MCF 10A (cell line): ENCODE data around the gene PM20D2. TPM values are rescaled to one million over a fixed set of nuclear protein-coding genes. Genes with fewer than 3 reads are reported as not detected.
A peak's percentile ranks its signal among the peaks of the same experiment; 100 is the strongest.

ENCODE experiments used
- BruUV-seq: library from RNA; stranded (reverse); fragments of 400-500 nt; replicated peaks from 2 replicates; lab custom pipeline; 2021; lab: Mats Ljungman, UMichigan
- CTCF ChIA-PET: fragments of 300-600 bp; sonication (Branson Sonifier 250); formaldehyde crosslinking; extraction: SDS; loops from one replicate; lab custom pipeline; 2021; ENCODE audit warnings: antibody characterized with exemption, inconsistent platforms; lab: Yijun Ruan, JAX
- POLR2A ChIA-PET: fragments of 300-600, 350-650 bp; sonication (Branson Sonifier 250); formaldehyde crosslinking; extraction: SDS; loops from one replicate; lab custom pipeline; 2020; ENCODE audit warnings: antibody characterized with exemption, inconsistent platforms; lab: Yijun Ruan, JAX
- DNase-seq: peaks from one replicate; pipeline ENCODE4 v3.0.0-alpha.2; 2018; ENCODE audit not compliant: unreplicated experiment
- H3K27ac Mint-ChIP-seq: one replicate; pipeline ENCODE4 v1.8.0; 2022; ENCODE audit warnings: mild to moderate bottlenecking, low read depth, mixed read lengths; ENCODE audit not compliant: unreplicated experiment
- H3K27me3 Mint-ChIP-seq: one replicate; pipeline ENCODE4 v1.8.0; 2022; ENCODE audit warnings: mixed read lengths; ENCODE audit not compliant: insufficient read depth, unreplicated experiment
- H3K36me3 Mint-ChIP-seq: one replicate; pipeline ENCODE4 v1.8.0; 2022; ENCODE audit warnings: mild to moderate bottlenecking, moderate library complexity, mixed read lengths; ENCODE audit not compliant: insufficient read depth, unreplicated experiment
- H3K4me1 Mint-ChIP-seq: one replicate; pipeline ENCODE4 v1.8.0; 2022; ENCODE audit warnings: mixed read lengths; ENCODE audit not compliant: insufficient read depth, unreplicated experiment
- H3K4me3 Mint-ChIP-seq: one replicate; pipeline ENCODE4 v1.8.0; 2022; ENCODE audit warnings: mild to moderate bottlenecking, moderate library complexity, mixed read lengths; ENCODE audit not compliant: unreplicated experiment
- H3K9me3 Mint-ChIP-seq: one replicate; pipeline ENCODE4 v1.8.0; 2022; ENCODE audit warnings: mixed read lengths; ENCODE audit not compliant: unreplicated experiment
- intact Hi-C: fragments of 100-400 bp; cut with micrococcal nuclease; formaldehyde crosslinking; loops from 2 replicates; pipeline ENCODE4 v1.14.1; 2022
- total RNA-seq: library from RNA; stranded (reverse); gene quantifications from 2 replicates; pipeline ENCODE4 v1.2.3, GENCODE V29; 2022
- TF ChIP-seq, protein P1 (sequence below): fragments of 200-600 bp; IDR thresholded peaks from one replicate; pipeline ENCODE4 v1.8.0; 2022; ENCODE audit warnings: antibody characterized with exemption, mild to moderate bottlenecking; ENCODE audit not compliant: unreplicated experiment

The PM20D2 gene
- total RNA-seq, 1 experiment from 2014 or later = 11.9 TPM

DNA sequence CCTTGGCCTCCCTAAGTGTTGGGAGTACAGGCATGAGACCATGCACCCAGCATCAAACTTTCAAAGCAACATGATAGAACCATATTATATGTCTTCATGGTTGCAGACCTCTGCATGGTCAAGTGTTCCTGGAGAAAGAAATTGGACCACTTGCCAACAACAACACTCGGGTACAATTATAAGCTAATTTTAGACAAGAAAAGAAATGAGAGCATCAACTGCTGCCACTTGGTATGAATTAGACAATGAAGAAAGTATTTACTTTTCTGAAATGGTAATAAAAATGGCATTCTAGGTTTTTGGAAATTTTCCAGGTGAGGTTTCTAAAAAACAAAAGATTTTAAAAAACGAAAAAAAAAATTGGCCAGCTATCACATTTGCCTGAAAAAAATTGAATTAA, 7.7 kb upstream of the PM20D2 start:
- no peak overlapping the region for H3K4me3 Mint-ChIP-seq
- H3K4me1 Mint-ChIP-seq = peaks cover 8% of the 10 kb centered on the region
- POLR2A ChIA-PET = interaction anchor here (1.0 to 2.9 kb wide), 2 partner anchors 9 to 10 kb away, joined by 4 to 8 read pairs; partner anchors contain the start of gene PM20D2
- intact Hi-C loops = no loop called here
- no peak overlapping the region for H3K27ac Mint-ChIP-seq
- TF ChIP-seq, protein P1, sequence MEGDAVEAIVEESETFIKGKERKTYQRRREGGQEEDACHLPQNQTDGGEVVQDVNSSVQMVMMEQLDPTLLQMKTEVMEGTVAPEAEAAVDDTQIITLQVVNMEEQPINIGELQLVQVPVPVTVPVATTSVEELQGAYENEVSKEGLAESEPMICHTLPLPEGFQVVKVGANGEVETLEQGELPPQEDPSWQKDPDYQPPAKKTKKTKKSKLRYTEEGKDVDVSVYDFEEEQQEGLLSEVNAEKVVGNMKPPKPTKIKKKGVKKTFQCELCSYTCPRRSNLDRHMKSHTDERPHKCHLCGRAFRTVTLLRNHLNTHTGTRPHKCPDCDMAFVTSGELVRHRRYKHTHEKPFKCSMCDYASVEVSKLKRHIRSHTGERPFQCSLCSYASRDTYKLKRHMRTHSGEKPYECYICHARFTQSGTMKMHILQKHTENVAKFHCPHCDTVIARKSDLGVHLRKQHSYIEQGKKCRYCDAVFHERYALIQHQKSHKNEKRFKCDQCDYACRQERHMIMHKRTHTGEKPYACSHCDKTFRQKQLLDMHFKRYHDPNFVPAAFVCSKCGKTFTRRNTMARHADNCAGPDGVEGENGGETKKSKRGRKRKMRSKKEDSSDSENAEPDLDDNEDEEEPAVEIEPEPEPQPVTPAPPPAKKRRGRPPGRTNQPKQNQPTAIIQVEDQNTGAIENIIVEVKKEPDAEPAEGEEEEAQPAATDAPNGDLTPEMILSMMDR = no peak
- no peaks in the 10 kb centered on the region for H3K9me3 Mint-ChIP-seq
- CTCF ChIA-PET = interaction anchor here (0.9 to 2.2 kb wide), 3 partner anchors 8 to 106 kb away, joined by 3 to 4 read pairs (median 3); no protein-coding TSS in a partner anchor
- no peak for DNase-seq
- no peaks in the 10 kb centered on the region for H3K27me3 Mint-ChIP-seq
- no peaks in the 10 kb centered on the region for H3K36me3 Mint-ChIP-seq
- BruUV-seq = no TSS peak

DNA sequence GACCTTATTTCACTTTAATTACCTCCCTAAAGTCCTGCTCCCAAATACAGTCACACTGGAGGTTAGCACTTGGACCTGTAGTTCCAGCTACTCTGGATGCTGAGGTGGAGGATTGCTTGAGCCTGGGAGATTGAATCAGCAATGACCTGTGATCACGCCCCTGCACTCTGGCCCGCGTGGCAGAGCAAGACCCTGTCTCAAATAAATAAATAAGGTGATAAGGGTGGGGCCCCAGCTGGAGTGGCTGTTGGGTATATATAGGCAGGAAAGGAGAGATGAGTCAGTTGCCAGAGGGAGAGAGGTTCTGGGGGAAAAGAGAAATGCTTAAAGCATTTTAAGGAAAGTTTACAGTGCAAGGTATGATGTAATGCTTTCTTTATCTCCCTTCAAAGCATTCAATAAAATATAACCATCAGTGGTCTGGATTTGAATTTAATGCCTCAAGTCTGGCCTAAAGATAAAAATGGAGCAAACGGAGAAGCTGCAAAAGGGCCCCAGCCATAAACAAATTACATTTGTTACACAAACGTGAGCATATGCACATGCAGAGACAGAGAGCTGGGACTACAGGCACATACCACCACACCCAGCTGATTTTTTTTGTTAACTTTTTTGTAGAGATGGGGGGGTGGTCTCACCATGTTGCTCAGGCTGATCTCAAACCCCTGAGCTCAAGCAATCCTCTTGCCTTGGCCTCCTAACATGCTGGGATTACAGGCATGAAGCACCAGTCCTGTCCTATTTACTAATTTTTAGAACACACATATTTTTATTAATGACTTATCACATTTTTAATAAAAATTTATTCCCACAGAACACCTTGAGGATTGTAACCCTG, 6.1 kb upstream of the PM20D2 start:
- Mint-ChIP-seq H3K36me3 (no peaks in the 10 kb centered on the region), H3K4me3 (no peak overlapping the region), H3K4me1 (peaks cover 8% of the 10 kb centered on the region), H3K9me3 (no peaks in the 10 kb centered on the region), H3K27ac (peak overlapping the region; percentile 21), H3K27me3 (no peaks in the 10 kb centered on the region)
- DNase-seq = no peak
- TF ChIP-seq, protein P1 = no peak
- no TSS peak for BruUV-seq
- intact Hi-C loops = no loop called here
- ChIA-PET CTCF (interaction anchor here (0.6 to 2.2 kb wide), 6 partner anchors 16 to 1745 kb away, joined by 3 to 6 read pairs (median 4); no protein-coding TSS in a partner anchor), POLR2A (interaction anchor here (0.7 to 1.0 kb wide), 3 partner anchors 17 to 60 kb away, joined by 3 to 4 read pairs (median 3); partner anchors contain the start of gene PNRC1)

DNA sequence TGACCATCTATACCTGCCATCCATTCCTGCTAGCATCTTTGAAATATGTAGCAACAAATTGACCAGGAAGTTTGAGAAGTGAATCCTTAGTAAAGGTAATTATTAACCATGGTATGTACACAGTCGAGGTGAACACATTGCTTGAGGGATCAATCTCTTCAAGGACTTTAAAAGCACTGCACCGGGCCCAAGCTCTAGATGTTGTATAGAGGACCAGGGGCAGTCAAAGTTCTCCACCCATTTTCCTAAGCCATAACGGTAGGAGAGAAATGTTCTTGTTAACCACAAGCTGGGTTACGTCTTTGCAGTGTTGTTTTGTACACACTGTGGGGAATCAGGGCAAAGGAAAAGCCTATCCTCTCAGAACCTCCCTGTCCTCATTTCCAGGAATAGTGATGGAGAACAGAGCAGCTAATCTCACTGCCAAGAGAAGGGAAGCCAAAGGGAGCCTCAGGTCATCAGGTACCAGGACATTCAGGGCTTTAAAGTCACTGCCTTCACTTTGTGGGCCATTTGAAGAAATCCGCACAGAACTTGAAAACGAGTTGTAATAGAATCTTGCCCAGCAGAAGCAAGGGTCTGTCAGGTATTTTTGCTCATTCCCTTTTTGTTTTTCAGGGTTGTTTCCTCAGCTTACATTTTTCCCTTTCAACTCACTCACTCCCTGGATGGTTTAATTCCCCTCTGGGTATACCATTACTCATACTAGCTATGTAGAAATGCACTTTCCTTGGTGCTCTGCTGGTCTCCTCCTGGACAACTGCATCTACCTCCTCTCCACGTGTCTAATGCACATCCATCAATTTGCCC, 5.3 kb upstream of the PM20D2 start:
- Mint-ChIP-seq H3K4me3 (no peak overlapping the region), H3K9me3 (no peaks in the 10 kb centered on the region), H3K27me3 (no peaks in the 10 kb centered on the region), H3K4me1 (peaks cover 8% of the 10 kb centered on the region), H3K27ac (no peak overlapping the region), H3K36me3 (no peaks in the 10 kb centered on the region)
- intact Hi-C loops = no loop called here
- TF ChIP-seq, protein P1 = no peak
- POLR2A ChIA-PET = interaction anchor here (0.7 to 1.4 kb wide), 4 partner anchors 12 to 158 kb away, joined by 3 to 4 read pairs (median 3); no protein-coding TSS in a partner anchor
- DNase-seq = peak; percentile 29
- no TSS peak for BruUV-seq
- CTCF ChIA-PET = interaction anchor here (0.6 to 2.1 kb wide), 3 partner anchors 14 to 1744 kb away, joined by 3 to 6 read pairs (median 3); no protein-coding TSS in a partner anchor
